Pancreas (tissue), 10 donors: ENCODE measurements around the gene EVPL. TPM values are rescaled to one million over a fixed set of nuclear protein-coding genes. Genes with fewer than 3 reads are reported as not detected.
A peak's percentile ranks its signal among the peaks of the same experiment; 100 is the strongest.

Experiments used
- ATAC-seq, 4 donors: fragments of 200-7000 bp; cut with Tn5 transposase; one replicate each; pipeline versions ENCODE4 v1.8.0 to v1.9.1; 2020; ENCODE audit warnings: mild to moderate bottlenecking in 4 of 4, moderate library complexity in 4 of 4
- DNase-seq, 6 donors: peaks; one replicate each; pipeline ENCODE4 v3.0.0-alpha.2; 2020
- FAIRE-seq: peaks from 2 replicates; lab custom pipeline; 2012; peaks lifted over from hg19 to GRCh38; lab: Jason Lieb, UNC
- H3K27ac ChIP-seq, 4 donors: fragments of 200-600 bp; sonication (generic); 1 replicate in 3 of 4; 2 replicates in 1 of 4; pipeline versions ENCODE4 v1.5.0 to v1.8.0; 2020
- H3K27me3 ChIP-seq, 4 donors: fragments of 200-600 bp; one replicate each; pipeline ENCODE4 v1.8.0; 2021
- H3K36me3 ChIP-seq, 3 donors: fragments of 200-600 bp; sonication (generic) in 1 of 3; one replicate each; pipeline versions ENCODE4 v1.5.0 to v1.8.0; 2020 to 2021
- H3K4me1 ChIP-seq, 3 donors: fragments of 200-600 bp; one replicate each; pipeline ENCODE4 v1.8.0; 2021
- H3K4me3 ChIP-seq, 4 donors: fragments of 200-600 bp; sonication (generic) in 2 of 4; one replicate each; pipeline versions ENCODE4 v1.5.0 to v1.8.0; 2020 to 2021
- H3K9me3 ChIP-seq, 4 donors: fragments of 200-600 bp; one replicate each; pipeline ENCODE4 v1.8.0; 2021
- CTCF ChIP-seq, 4 donors: fragments of 200-600 bp; sonication (generic) in 3 of 4; IDR thresholded peaks; one replicate each; pipeline versions ENCODE4 v1.5.0 to v1.8.0; 2021; ENCODE audit warnings: antibody characterized with exemption in 4 of 4
- WGBS, 2 donors: extraction: QIAGEN DNeasy Blood & Tissue Kit; methylation state at CpG; one replicate each; pipeline ENCODE4 v1.1.7; 2013; 5-methylcytosine and 5-hydroxymethylcytosine counted together
- intact Hi-C, 3 donors: fragments of 100-400 bp; cut with DNase I; formaldehyde crosslinking; loops; one replicate each; pipeline versions ENCODE4 v1.11.1 to v1.14.2; 2022
- polyA plus RNA-seq, 2 donors: library from polyadenylated mRNA; stranded (reverse); fragments of 200-250 nt; gene quantifications; one replicate each; pipeline ENCODE4 v1.2.3, GENCODE V29; 2013
- total RNA-seq, 6 donors: library from RNA; stranded (reverse); fragmentation: NEBNext Ultra II Directional in 4 of 6; extraction: Animal tissue kit (Norgen Biotek cat#: 25700) in 4 of 6; gene quantifications; one replicate each; pipeline versions ENCODE4 v1.2.1 to v1.2.4, GENCODE V29; 2021 to 2023
- donor health status: healthy with polysubstance abuse.
- donor health status: DM: no; HTN: no; CAD: no; lungs with moderate emphysema.
- donor health status: DM: no; HTN: no; CAD: no.
- donor health status: control.
- donor health status: control.
- donor health status: Bipolar disorder and iron deficiency.
- donor health status: DM: yes; HTN: yes; CAD: no.
- donor health status: DM: no; HTN: no; CAD: no.
- donor health status: DM: no; HTN: no; CAD: no.
- donor health status: DM: yes; HTN: yes; CAD: no.

Gene EVPL
- total and polyA plus RNA-seq, 8 donors, result 1.3 to 14.6 (median 3.3) TPM

GRCh38 chr17:76038050-76038449, 10.9 kb upstream of the EVPL start:
- Histone ChIP-seq H3K27me3 (no peaks in the 10 kb centered on the region), H3K36me3 (peaks cover 0 to 54% (median 14%) of the 10 kb centered on the region in 3 donors), H3K4me1 (no peaks in the 10 kb centered on the region), H3K4me3 (no peak overlapping the region), H3K9me3 (no peaks in the 10 kb centered on the region), H3K27ac (no peak overlapping the region)
- ATAC-seq, result no peak
- 82 to 89% methylated on average over 3 of the region's 3 CpGs for WGBS, 2 donors
- DNase-seq, result no peak
- TF ChIP-seq CTCF (IDR thresholded peaks at IDR 0.05), result no peak
- intact Hi-C loops, result no loop called here
- FAIRE-seq, result no peak

GRCh38 chr17:76036497-76037261, 9.6 kb upstream of the EVPL start:
- TF ChIP-seq CTCF (IDR thresholded peaks at IDR 0.05), result no peak
- peaks cover 0 to 8% (median 0%) of the 10 kb centered on the region in 3 donors for H3K4me1 ChIP-seq
- H3K36me3 ChIP-seq, result peaks cover 0 to 41% (median 10%) of the 10 kb centered on the region in 3 donors
- intact Hi-C loops, result no loop called here
- ATAC-seq (peak in 2 of 4 donors; percentile 7 to 20), FAIRE-seq (no peak), DNase-seq (peak in 2 of 6 donors; percentile 27 to 48)
- H3K27me3 ChIP-seq, result no peaks in the 10 kb centered on the region
- no peak overlapping the region for H3K27ac ChIP-seq
- H3K9me3 ChIP-seq, result no peaks in the 10 kb centered on the region
- 47 to 51% methylated on average over 22 of the region's 22 CpGs for WGBS, 2 donors
- no peak overlapping the region for H3K4me3 ChIP-seq

- H3K27me3 ChIP-seq, result no peaks in the 10 kb centered on the region
- H3K4me3 ChIP-seq, result no peak overlapping the region
- TF ChIP-seq CTCF (IDR thresholded peaks at IDR 0.05), result no peak
- ATAC-seq (no peak), FAIRE-seq (no peak), DNase-seq (no peak)
- intact Hi-C loops, result no loop called here
- H3K4me1 ChIP-seq, result peaks cover 0 to 8% (median 0%) of the 10 kb centered on the region in 3 donors
- H3K27ac ChIP-seq, result no peak overlapping the region
- H3K36me3 ChIP-seq, result peaks cover 0 to 21% (median 0%) of the 10 kb centered on the region in 3 donors
- WGBS, 2 donors, result 88 to 90% methylated on average over 13 of the region's 13 CpGs
- no peaks in the 10 kb centered on the region for H3K9me3 ChIP-seq
These were observed 7.6 kb upstream of the EVPL start for GRCh38 chr17:76034428-76035350.

- FAIRE-seq, result no peak
- Histone ChIP-seq H3K27me3 (no peaks in the 10 kb centered on the region), H3K36me3 (peaks cover 0 to 5% (median 0%) of the 10 kb centered on the region in 3 donors), H3K4me1 (peaks cover 0 to 8% (median 0%) of the 10 kb centered on the region in 3 donors), H3K4me3 (no peak overlapping the region), H3K9me3 (no peaks in the 10 kb centered on the region), H3K27ac (no peak overlapping the region)
- intact Hi-C loops, result no loop called here
- TF ChIP-seq CTCF (IDR thresholded peaks at IDR 0.05), result no peak
- WGBS, 2 donors, result 95 to 96% methylated on average over 6 of the region's 6 CpGs
- ATAC-seq, result no peak
- DNase-seq, result no peak
These were observed 6.0 kb upstream of the EVPL start for GRCh38 chr17:76033139-76033538.
